ENCODE data around the gene RNF212.

DNA sequence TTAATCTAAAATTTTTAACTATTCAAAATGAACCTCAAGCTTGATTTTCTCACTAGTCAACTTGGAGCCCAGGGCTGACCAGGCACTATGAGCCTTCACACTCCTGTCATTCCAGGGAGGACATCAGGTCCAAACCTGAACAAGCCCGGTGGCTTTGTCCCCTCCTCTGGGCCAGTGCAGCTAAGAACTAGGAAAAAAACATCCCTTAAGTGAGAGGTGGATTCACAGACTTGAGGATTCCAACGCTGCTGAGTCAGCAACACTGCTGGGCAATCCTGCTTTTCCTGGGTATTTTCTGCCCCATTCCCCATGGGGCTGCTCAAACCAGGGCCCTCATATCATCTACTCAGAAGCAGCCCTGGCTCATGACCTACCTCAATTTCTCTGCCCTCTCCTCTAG is 4.0 kb downstream of the RNF212 start:
- TF ChIP-seq GATAD2A (IDR thresholded peaks at IDR 0.05) = no peak
- no peak for TF ChIP-seq ZNF57 (CRISPR knock-in tag; IDR thresholded peaks at IDR 0.05)
- TF ChIP-seq ZNF561 (CRISPR knock-in tag; conservative IDR thresholded peaks at IDR 0.05) = no peak
- TF ChIP-seq ZFP36 (IDR thresholded peaks at IDR 0.05; ENCODE audit: low read depth, low read length, partially characterized antibody) = no peak
- no peak for TF ChIP-seq ZNF347 (CRISPR knock-in tag; IDR thresholded peaks at IDR 0.05; ENCODE audit: low read depth)
- TF ChIP-seq KDM1A (IDR thresholded peaks at IDR 0.05) = no peak
- TF ChIP-seq ZNF584 (CRISPR knock-in tag; IDR thresholded peaks at IDR 0.05; ENCODE audit: low read depth) = no peak
- no peak for TF ChIP-seq COPS2 (conservative IDR thresholded peaks at IDR 0.05)
- no peak for TF ChIP-seq EP400 (IDR thresholded peaks at IDR 0.05)
- no peak for TF ChIP-seq HDAC6 (IDR thresholded peaks at IDR 0.05; ENCODE audit: low read depth, low read length)
- TF ChIP-seq ZNF143 (CRISPR knock-in tag; IDR thresholded peaks at IDR 0.05) = no peak

Measured in K562 (cell line).